ENCODE data around the gene FNDC4.

DNA sequence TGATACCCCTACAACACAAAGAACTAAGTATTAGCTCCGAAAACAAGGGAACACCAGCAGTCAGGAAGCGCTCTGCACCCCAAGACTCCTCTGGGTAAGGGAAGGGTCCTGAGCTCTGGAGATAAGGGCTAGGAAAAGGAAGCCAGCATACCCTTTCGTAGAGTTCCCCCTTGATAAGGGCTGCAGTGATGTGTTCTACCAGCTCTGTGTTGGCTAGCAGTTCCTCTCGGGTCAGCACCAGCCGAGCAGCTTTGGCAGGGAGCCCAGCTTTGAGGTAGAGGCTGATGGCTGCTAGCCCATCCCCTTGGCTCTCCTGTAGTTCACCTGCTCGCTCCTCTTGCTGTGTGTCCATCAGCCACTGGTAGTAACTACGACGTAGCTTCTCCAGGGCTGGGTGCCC lies 33.9 kb downstream of the FNDC4 start:
- TF ChIP-seq, protein P1, sequence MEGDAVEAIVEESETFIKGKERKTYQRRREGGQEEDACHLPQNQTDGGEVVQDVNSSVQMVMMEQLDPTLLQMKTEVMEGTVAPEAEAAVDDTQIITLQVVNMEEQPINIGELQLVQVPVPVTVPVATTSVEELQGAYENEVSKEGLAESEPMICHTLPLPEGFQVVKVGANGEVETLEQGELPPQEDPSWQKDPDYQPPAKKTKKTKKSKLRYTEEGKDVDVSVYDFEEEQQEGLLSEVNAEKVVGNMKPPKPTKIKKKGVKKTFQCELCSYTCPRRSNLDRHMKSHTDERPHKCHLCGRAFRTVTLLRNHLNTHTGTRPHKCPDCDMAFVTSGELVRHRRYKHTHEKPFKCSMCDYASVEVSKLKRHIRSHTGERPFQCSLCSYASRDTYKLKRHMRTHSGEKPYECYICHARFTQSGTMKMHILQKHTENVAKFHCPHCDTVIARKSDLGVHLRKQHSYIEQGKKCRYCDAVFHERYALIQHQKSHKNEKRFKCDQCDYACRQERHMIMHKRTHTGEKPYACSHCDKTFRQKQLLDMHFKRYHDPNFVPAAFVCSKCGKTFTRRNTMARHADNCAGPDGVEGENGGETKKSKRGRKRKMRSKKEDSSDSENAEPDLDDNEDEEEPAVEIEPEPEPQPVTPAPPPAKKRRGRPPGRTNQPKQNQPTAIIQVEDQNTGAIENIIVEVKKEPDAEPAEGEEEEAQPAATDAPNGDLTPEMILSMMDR (IDR thresholded peaks at IDR 0.05; ENCODE audit: insufficient read depth, low read length), result no peak
- TF ChIP-seq SPI1 (IDR thresholded peaks at IDR 0.05; ENCODE audit: borderline replicate concordance, low read depth), result no peak
- TF ChIP-seq, protein P2, sequence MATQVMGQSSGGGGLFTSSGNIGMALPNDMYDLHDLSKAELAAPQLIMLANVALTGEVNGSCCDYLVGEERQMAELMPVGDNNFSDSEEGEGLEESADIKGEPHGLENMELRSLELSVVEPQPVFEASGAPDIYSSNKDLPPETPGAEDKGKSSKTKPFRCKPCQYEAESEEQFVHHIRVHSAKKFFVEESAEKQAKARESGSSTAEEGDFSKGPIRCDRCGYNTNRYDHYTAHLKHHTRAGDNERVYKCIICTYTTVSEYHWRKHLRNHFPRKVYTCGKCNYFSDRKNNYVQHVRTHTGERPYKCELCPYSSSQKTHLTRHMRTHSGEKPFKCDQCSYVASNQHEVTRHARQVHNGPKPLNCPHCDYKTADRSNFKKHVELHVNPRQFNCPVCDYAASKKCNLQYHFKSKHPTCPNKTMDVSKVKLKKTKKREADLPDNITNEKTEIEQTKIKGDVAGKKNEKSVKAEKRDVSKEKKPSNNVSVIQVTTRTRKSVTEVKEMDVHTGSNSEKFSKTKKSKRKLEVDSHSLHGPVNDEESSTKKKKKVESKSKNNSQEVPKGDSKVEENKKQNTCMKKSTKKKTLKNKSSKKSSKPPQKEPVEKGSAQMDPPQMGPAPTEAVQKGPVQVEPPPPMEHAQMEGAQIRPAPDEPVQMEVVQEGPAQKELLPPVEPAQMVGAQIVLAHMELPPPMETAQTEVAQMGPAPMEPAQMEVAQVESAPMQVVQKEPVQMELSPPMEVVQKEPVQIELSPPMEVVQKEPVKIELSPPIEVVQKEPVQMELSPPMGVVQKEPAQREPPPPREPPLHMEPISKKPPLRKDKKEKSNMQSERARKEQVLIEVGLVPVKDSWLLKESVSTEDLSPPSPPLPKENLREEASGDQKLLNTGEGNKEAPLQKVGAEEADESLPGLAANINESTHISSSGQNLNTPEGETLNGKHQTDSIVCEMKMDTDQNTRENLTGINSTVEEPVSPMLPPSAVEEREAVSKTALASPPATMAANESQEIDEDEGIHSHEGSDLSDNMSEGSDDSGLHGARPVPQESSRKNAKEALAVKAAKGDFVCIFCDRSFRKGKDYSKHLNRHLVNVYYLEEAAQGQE (IDR thresholded peaks at IDR 0.05; ENCODE audit: insufficient replicate concordance, low read depth), result no peak
- TF ChIP-seq POLR2AphosphoS5 (IDR thresholded peaks at IDR 0.05; ENCODE audit: low read depth), result no peak

Data from HL-60 (cell line).